IgD-negative memory B cell (primary cell): ENCODE measurements around the gene PSMA4. TPM values are rescaled to one million over a fixed set of nuclear protein-coding genes. Genes with fewer than 3 reads are reported as not detected.

Experiments
- H3K27ac Mint-ChIP-seq, 3 donors: one replicate each; pipeline ENCODE4 v1.8.0; 2020 to 2022; ENCODE audit warnings: mild to moderate bottlenecking in 3 of 3, mixed read lengths in 3 of 3, moderate library complexity in 1 of 3
- H3K27me3 Mint-ChIP-seq: one replicate; pipeline ENCODE4 v1.8.0; 2021; ENCODE audit warnings: mixed read lengths
- H3K36me3 Mint-ChIP-seq: one replicate; pipeline ENCODE4 v1.8.0; 2020; ENCODE audit warnings: mild to moderate bottlenecking, mixed read lengths
- H3K4me1 Mint-ChIP-seq, 3 donors: one replicate each; pipeline ENCODE4 v1.8.0; 2020 to 2022; ENCODE audit warnings: mixed read lengths in 3 of 3, mild to moderate bottlenecking in 1 of 3
- H3K4me3 Mint-ChIP-seq, 4 donors: one replicate each; pipeline ENCODE4 v1.8.0; 2020 to 2022; ENCODE audit warnings: mild to moderate bottlenecking in 4 of 4, mixed read lengths in 4 of 4, moderate library complexity in 3 of 4
- H3K9me3 Mint-ChIP-seq, 3 donors: one replicate each; pipeline ENCODE4 v1.8.0; 2020 to 2021; ENCODE audit warnings: mixed read lengths in 3 of 3, mild to moderate bottlenecking in 1 of 3
- polyA plus RNA-seq: library from polyadenylated mRNA; unstranded; fragments of 300-500 nt; fragmentation: Illumina TruSeq; gene quantifications from one replicate; pipeline ENCODE4 v1.2.3, GENCODE V29; 2021

PSMA4 gene
- polyA plus RNA-seq, 1 donor from 2014 or later, result 169 TPM

DNA sequence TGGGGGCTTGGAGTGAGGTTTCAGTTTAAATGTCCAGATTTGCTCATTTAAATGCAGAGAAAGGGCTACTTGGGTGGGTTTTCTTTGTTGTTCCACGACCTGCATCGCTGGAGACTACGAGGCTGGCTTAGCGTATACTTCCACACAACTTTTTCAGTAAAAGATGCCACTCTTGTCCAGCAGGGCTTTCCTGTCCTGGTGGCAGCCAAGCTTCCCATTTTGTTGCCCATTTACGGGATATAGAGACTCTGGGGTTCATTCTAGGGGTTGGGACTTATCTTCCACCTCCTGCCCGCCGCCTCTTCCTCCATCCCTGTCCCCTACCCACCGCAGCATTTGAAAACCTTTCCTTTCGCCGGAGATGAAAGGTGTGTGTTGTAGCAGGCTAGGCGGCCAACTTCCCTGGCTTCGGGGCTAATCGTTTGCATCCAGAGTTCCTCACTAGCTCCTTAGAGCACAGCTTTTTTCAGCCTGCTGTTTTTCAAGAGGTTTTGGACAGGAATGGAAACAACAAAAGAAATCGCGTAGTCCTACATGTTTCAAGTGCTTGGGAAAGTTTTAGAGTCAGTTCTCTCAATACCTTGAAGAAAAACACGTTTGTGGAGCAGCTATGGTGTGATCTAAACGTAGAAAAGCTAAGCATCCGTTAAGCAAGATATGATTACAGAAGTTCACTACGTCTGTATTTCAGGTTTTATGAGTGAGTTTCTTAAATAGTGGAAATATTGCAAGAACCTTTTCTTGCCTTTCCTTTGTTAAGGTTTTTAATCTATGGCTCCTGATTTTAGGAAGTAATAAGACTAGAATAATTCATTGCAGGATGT lies 25.9 kb downstream of the PSMA4 start:
- Mint-ChIP-seq H3K27ac (peak overlapping the region in 1 of 3 donors; percentile 79), H3K4me1 (peaks cover 12 to 20% (median 15%) of the 10 kb centered on the region in 3 donors), H3K4me3 (peak overlapping the region; percentile 75 to 95 (median 90)), H3K9me3 (no peaks in the 10 kb centered on the region), H3K36me3 (no peaks in the 10 kb centered on the region), H3K27me3 (peaks cover 18% of the 10 kb centered on the region)

DNA sequence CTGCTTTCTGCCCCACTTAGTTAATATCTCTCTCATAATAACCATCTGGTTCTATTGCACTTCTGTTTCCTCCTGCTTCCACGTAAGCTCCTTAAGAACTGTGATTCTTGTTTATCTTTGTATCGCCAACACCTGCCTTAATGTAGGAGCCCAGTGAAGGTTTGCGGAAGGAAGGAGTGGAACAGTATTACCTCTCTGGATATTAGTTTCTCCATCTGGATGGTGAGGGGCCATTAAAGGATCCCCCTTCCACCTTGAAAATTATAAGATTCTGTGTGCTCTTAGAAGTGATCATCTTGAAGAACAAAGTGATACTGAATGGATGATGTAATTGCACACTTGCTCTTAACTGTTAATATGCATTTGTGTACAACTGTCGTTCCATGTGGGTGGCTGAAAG lies 27.3 kb downstream of the PSMA4 start:
- Mint-ChIP-seq H3K36me3 (no peaks in the 10 kb centered on the region), H3K4me3 (peak overlapping the region in 2 of 4 donors; percentile 13 to 33)

DNA sequence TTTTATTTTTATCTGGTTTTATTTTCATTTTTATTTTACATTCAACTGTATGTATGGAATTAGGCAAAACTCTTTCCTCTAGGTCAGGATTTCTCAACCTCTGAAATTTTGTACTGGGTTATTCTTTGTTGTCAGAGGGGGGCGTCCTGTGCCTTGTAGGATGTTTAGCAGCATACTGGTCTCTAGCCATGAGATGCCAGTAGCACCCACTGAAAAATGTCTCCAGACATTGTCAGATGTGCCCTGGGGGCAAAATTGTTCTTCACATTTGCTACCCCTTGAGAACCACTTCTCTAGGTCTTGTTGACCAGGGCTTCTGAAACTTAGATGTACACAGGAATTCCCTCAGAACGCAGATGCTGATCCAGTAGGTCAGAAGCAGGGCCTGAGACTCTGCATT lies 30.5 kb downstream of the PSMA4 start:
- H3K4me1 Mint-ChIP-seq, result peaks cover 7 to 15% (median 11%) of the 10 kb centered on the region in 3 donors
- H3K27me3 Mint-ChIP-seq, result peaks cover 12% of the 10 kb centered on the region
- H3K27ac Mint-ChIP-seq, result no peak overlapping the region
- no peak overlapping the region for H3K4me3 Mint-ChIP-seq
- no peaks in the 10 kb centered on the region for H3K9me3 Mint-ChIP-seq
- no peaks in the 10 kb centered on the region for H3K36me3 Mint-ChIP-seq

More for the DNA sequence above, 27.3 kb downstream of the PSMA4 start:
- Mint-ChIP-seq H3K4me1 (peaks cover 12 to 20% (median 15%) of the 10 kb centered on the region in 3 donors), H3K9me3 (no peaks in the 10 kb centered on the region), H3K27ac (no peak overlapping the region), H3K27me3 (peaks cover 16% of the 10 kb centered on the region)

DNA sequence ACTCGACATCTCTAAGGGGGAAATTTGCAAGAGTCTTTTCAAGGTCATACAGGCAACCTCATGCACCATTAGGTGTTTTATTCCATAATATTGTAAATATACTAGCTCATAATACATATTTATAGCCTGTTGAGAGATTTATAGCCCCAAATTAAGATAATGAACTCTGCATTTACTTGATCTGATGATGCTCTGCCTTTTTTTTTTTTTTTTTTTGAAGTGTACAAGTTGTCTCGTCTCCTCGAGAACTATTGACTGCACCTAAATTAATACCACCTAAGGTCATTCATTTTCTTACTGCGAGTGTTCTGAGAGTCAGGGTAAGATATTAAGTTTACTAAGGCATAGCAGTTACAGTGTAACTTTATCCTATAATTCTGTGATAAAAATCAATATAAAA lies 31.1 kb downstream of the PSMA4 start:
- no peaks in the 10 kb centered on the region for H3K36me3 Mint-ChIP-seq
- H3K4me1 Mint-ChIP-seq, result peaks cover 3 to 8% (median 5%) of the 10 kb centered on the region in 3 donors
- H3K4me3 Mint-ChIP-seq, result no peak overlapping the region
- no peaks in the 10 kb centered on the region for H3K9me3 Mint-ChIP-seq
- H3K27ac Mint-ChIP-seq, result no peak overlapping the region
- H3K27me3 Mint-ChIP-seq, result peaks cover 6% of the 10 kb centered on the region

DNA sequence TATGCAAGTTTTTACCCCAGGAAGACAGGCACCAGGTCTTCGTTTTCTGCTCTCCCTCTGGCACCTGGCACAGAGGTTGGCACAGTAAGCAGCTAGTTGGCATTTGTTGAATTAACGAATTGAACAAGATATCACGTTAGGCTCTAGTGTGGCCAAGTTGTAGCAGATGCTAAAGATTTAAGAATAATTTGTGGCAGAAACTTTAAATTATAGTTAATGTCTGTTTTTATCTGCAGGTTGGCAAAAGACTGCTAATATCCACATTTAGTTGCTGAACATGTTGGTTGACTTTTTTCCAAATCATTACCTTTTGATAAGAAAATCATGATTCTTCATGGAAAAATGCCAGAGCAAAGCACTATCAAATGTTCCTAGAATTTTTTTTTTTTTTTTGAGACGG lies 33.2 kb downstream of the PSMA4 start:
- Mint-ChIP-seq H3K27me3 (peaks cover 2% of the 10 kb centered on the region), H3K4me3 (no peak overlapping the region), H3K36me3 (no peaks in the 10 kb centered on the region), H3K9me3 (no peaks in the 10 kb centered on the region), H3K27ac (no peak overlapping the region), H3K4me1 (no peaks in the 10 kb centered on the region)

DNA sequence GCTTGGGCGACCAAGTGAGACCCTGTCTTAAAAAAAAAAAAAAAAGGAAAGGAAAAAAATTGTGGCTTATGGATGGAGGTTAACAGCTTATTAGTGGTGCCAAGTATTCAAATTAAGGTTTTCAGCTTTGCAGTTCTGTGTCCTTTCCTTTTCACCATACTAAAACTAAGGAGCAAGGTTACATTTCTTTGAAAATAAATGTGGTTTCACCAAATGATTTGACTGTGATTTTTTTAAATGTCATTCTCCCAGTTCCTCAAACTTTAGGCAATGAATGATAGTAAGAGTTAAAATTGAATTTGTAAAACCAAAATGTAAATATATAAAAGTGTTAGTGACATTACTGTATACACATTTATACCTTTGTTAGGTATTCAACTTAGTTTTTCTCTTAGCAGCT lies 34.7 kb downstream of the PSMA4 start:
- Mint-ChIP-seq H3K4me1 (no peaks in the 10 kb centered on the region), H3K27ac (no peak overlapping the region), H3K4me3 (no peak overlapping the region), H3K9me3 (no peaks in the 10 kb centered on the region), H3K27me3 (peaks cover 4% of the 10 kb centered on the region), H3K36me3 (no peaks in the 10 kb centered on the region)

DNA sequence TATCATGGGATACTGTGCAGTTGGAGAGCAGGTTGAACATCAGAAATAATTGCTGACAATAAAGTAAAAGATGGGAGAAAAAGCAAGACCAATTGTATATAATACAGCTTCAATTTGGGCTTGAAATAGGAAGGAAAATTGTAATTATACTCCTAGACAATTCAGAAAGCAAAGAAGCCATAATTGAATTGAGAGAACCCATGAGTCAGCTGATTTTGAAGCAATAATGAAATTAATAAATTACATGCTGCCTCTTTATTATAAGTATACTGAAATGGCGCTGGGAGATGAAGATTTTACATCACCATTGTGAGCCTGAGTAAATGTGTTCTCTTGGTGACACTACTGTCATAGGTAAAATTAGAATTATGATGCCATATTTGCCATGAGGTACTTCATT lies 57.3 kb downstream of the PSMA4 start:
- no peaks in the 10 kb centered on the region for H3K9me3 Mint-ChIP-seq
- H3K4me3 Mint-ChIP-seq, result no peak overlapping the region
- H3K36me3 Mint-ChIP-seq, result peaks cover 2% of the 10 kb centered on the region
- H3K27me3 Mint-ChIP-seq, result peaks cover 5% of the 10 kb centered on the region
- H3K27ac Mint-ChIP-seq, result no peak overlapping the region
- H3K4me1 Mint-ChIP-seq, result no peaks in the 10 kb centered on the region

DNA sequence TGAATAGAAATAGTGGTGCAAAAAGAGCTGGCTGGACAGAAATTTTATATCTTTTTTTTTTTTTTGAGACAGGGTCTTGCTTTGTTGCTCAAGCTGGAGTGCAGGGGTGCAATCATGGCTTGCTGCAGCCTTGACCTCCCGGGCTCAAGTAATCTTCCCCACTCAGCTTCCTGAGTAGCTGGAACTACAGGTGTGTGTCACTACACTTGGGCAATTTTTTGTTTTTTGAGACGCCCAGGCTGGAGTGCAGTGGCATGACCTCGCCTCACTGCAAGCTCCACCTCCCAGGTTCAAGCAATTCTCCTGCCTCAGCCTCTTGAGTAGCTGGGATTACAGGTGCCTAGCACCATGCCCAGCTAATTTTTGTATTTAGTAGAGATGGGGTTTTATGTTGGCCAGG lies 58.1 kb downstream of the PSMA4 start:
- H3K4me1 Mint-ChIP-seq, result no peaks in the 10 kb centered on the region
- H3K9me3 Mint-ChIP-seq, result no peaks in the 10 kb centered on the region
- H3K27ac Mint-ChIP-seq, result no peak overlapping the region
- H3K4me3 Mint-ChIP-seq, result no peak overlapping the region
- H3K36me3 Mint-ChIP-seq, result no peaks in the 10 kb centered on the region
- H3K27me3 Mint-ChIP-seq, result peaks cover 8% of the 10 kb centered on the region

DNA sequence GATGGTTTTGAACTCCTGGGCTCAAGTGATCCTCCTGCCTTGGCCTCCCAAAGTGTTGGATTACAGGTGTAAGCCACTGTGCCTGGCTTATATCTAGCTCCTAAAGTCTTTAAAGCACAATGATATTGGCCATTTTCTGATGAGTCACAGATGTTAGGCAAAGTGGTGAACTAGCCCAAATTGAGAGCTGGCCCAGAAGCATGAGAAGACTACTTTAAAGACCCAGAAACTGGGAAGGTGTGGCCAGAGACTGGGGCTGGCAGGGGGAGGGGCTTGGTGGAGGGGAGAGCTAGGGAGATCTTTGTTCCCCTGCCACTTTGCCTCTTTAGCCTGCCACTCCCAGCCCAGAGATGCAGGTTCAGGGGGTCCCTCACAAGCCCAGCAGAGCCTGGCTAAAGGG lies 58.9 kb downstream of the PSMA4 start:
- no peaks in the 10 kb centered on the region for H3K36me3 Mint-ChIP-seq
- no peaks in the 10 kb centered on the region for H3K9me3 Mint-ChIP-seq
- no peak overlapping the region for H3K4me3 Mint-ChIP-seq
- peaks cover 13% of the 10 kb centered on the region for H3K27me3 Mint-ChIP-seq
- no peaks in the 10 kb centered on the region for H3K4me1 Mint-ChIP-seq
- H3K27ac Mint-ChIP-seq, result no peak overlapping the region

Other genes starting within 250 kb of the PSMA4 start
- gene SKIC8, start 240.8 kb upstream of the PSMA4 start, polyA plus RNA-seq, result 70.8 TPM
- gene CRABP1, start 200.1 kb upstream of the PSMA4 start, polyA plus RNA-seq, result not detected
- 12.7 TPM for gene IREB2, start 102.2 kb upstream of the PSMA4 start, polyA plus RNA-seq
- not detected for gene HYKK, start 32.9 kb upstream of the PSMA4 start, polyA plus RNA-seq
- 0.95 TPM for gene CHRNA5, start 25.1 kb downstream of the PSMA4 start, polyA plus RNA-seq
- not detected for gene CHRNA3, start 80.6 kb downstream of the PSMA4 start, polyA plus RNA-seq
- gene CHRNB4, start 100.8 kb downstream of the PSMA4 start, polyA plus RNA-seq, result not detected